ENCODE measurements around the gene TRPV3.

GRCh38 chr17:3544365-3544764 is 13.2 kb downstream of the TRPV3 start:
- no peak for TF ChIP-seq CTCF (IDR thresholded peaks at IDR 0.05; ENCODE audit: low read depth, low read length, poor library complexity, severe bottlenecking)
- no peak for TF ChIP-seq EZH2phosphoT487 (IDR thresholded peaks at IDR 0.05; ENCODE audit: borderline replicate concordance, low read length)
